Erythroblast (primary cell): ENCODE data around the gene ZNRF3.

Experiments
- GATA1 ChIP-seq: IDR thresholded peaks from 2 replicates; pipeline ENCODE4 v1.6.1; 2011; ENCODE audit warnings: low read depth, mild to moderate bottlenecking, control low read depth, low read length, moderate library complexity
- POLR2A ChIP-seq: IDR thresholded peaks from 2 replicates; pipeline ENCODE4 v1.6.1; 2011; ENCODE audit warnings: mild to moderate bottlenecking, low read length

DNA sequence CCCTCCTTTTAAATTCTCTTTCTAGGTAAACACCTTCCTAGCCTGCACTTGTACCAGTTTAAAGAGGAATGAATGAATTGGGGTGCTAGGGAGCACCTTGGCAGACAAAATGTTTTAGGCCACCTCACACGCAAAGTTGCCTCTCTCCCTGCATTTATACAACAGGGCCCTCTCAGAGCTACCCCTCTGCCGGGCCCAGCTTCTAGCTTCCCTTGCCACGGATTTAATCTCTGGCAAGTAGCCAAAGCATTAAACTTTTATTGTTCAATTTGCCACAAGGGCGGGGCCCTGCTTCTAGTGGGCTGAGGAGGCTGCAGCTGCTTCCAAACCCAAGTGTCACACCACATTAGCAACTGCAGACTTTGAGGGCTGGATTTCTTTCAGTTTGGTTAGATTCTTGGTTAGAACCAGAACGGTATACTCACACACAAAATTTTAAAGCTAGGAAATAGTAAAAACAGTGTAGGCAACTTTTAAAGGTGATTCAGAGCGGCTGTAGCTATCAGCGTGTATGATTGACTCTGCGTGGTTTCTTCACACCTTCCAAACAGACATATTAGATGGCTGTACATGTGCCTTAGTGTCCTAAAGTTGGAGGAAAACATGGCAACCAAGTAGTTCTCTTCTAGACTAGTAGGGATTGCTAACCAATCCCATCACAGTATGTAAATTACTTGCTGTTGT is 196.0 kb downstream of the ZNRF3 start:
- TF ChIP-seq POLR2A (no peak), GATA1 (no peak)
